Measurements from ENCODE around the gene ZNF598.
"Not testable (repeated sequence)": the region's sequence is repeated elsewhere in the genome, so short reads cannot be mapped to it uniquely, and the experiment has no call there.

ZNF598 gene

DNA sequence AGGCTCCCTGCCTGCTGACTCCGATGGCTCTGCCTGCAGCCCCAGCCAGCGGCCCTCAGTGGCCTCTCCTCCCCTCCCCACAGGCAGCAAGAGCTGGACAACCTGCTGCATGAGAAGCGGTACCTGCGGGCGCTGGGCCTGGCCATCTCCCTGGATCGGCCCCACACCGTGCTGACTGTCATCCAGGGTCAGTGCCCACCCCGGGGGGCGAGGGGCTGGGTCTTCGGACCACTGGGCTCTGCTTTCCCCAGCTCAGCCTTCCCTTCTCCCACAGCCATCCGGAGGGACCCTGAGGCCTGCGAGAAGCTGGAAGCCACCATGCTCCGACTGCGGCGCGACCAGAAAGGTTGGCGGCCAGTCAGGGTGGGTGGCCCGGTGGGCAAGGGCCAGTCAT is 31.7 kb downstream of the ZNF598 start:
- DNase-seq (ENCODE audit: low spot score): no peak
- FAIRE-seq: no peak

- DNase-seq (ENCODE audit: low spot score): no peak
- FAIRE-seq: peak; percentile 44
Measured at GRCh38 chr16:1976951-1977874, 32.4 kb downstream of the ZNF598 start.

DNA sequence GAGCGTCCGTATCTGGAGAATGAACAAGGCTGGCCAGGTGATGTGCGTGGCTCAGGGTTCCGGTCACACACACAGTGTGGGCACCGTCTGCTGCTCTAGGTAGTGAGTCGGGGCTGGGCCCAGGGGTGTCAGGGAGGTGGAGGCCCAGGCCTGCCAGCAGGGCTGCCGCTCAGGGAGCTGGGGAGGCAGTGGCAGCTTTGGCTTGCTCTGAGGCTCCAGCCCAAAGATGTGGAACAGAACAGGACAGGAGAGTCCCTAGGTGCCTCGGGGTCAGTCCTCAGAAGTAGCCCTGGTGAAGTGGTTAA is 33.5 kb downstream of the ZNF598 start:
- DNase-seq (ENCODE audit: low spot score) (no peak), FAIRE-seq (no peak)

DNA sequence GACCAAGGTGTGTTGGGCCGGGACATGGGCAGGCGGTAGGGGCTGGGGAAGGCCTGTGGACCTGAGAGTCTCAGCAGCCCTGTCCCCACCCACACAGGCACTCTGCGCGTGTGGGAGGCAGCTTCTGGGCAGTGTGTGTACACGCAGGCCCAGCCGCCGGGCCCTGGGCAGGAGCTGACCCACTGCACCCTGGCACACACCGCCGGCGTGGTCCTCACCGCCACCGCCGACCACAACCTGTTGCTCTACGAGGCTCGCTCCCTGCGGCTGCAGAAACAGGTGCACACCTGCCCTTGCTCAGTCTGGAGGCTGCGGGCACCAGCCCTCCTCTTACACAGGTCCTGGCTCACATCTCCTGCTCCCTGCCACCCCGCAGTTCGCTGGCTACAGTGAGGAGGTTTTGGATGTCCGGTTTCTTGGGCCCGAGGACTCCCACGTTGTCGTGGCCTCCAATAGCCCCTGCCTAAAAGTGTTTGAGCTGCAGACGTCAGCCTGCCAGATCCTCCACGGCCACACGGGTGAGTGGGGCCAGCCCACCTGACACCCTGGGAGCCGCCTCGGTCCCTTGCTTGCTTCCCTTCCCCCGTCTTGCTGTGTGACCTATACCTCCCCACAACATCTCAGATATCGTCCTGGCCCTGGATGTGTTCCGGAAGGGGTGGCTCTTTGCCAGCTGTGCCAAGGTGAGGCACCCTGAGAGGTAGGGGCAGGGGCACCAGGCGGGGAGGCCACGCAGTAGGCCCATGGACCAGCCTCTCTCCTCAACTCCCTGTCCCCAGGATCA is 34.0 kb downstream of the ZNF598 start:
- FAIRE-seq (no peak), DNase-seq (ENCODE audit: low spot score) (no peak)

- FAIRE-seq (peak; percentile 78), DNase-seq (ENCODE audit: low spot score) (no peak)
Measured at GRCh38 chr16:1974157-1975070, 35.2 kb downstream of the ZNF598 start.

- DNase-seq (ENCODE audit: low spot score) (no peak), FAIRE-seq (no peak)
Measured at GRCh38 chr16:1973461-1974156, 36.0 kb downstream of the ZNF598 start.

DNA sequence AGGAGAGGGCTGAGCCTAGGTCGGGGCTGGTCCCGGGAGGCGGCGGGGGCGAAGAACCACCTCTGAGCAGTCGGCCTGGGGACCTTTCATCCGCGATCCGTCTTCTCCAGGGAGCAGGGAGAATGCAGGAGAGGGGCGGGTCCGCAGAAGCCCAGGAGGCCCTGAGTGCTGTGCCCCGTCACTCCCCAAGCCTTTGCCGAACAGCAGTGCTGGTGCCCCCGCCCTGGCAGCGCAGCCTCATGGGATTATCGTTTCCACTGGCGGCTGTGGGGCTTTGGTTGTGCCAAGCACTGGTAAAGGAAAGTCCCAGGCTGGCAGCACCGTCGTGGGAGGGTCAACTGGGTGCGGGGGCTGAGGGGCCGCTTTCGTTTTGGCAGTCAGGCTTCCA is 37.1 kb downstream of the ZNF598 start:
- no peak for DNase-seq (ENCODE audit: low spot score)
- peak; percentile 13 for FAIRE-seq

DNA sequence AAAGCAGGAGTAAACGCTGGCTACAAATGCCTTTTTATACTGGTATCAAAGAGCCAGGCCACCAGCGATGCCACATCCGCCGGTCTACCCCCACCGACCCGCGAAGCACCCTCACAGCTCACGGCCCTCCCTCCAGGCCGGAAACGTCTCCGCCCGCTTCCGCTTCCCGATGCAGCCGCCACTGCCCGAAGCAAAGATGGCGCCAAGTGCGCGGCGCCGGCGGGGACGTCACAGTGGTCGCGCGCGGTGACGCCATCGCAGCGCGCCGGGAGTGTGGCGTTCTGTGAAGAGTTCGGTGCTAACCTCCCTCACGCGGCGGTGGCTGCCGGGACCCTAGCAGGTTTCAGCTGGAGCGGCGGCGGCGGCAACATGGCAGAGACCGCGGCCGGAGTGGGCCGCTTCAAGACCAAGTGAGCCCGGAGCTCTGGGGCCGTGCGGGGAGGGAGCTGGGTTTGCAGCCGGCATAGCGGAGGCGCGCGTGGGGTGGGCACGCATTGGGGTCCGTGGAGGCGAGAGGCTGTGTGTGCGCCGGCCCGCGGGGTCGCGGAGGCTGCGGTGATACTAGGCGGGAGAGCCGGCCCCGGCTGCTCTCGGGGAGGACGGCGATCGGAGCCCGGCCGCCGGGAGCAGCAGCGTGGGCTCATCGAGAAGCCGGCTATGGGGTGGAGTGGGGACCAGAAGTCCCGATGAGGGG is 37.7 kb downstream of the ZNF598 start, which contains the start of gene TBL3:
TBL3 (plus strand) TSS at position 258 of the 694 bp plus-strand sequence; CDS start at position 370, 112 bp downstream.
- peak; percentile 96 for DNase-seq (ENCODE audit: low spot score)
- FAIRE-seq: peak; percentile 100

GRCh38 chr16:1968146-1968953 is 41.3 kb downstream of the ZNF598 start:
- FAIRE-seq (no peak), DNase-seq (ENCODE audit: low spot score) (no peak)

DNA sequence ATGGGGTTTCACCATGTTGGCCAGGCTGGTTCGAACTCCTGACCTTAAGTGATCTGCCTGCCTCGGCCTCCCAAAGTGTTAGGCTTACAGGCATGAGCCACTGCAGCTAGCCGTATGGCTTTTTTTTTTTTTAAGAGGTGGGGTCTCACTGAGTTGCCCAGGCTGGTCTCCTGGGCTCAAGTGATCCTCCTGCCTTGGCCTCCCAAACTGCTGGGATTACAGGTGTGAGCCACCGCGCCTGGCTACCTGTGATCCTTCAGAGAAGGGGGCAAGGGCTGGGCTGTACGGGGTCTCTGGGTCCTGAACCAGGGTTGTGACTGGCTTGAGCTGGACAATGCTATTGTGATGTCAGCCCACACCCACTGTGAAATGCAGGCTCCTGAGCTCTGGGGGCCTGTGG is 43.2 kb downstream of the ZNF598 start, which contains the start of gene RNF151:
RNF151 (plus strand) TSS at position 397 of the 400 bp plus-strand sequence. CDS start 26 bp downstream, outside the sequence.
- DNase-seq (ENCODE audit: low spot score) (no peak), FAIRE-seq (no peak)

GRCh38 chr16:1965396-1966001 is 44.1 kb downstream of the ZNF598 start:
- DNase-seq (ENCODE audit: low spot score): no peak
- no peak for FAIRE-seq

GRCh38 chr16:1964506-1965395 is 44.9 kb downstream of the ZNF598 start, which contains the start of gene RPS2:
TSS of gene RPS2 (minus strand) at chr16:1964826. CDS start at chr16:1964625, 201 bp downstream.
- peak; percentile 20 for FAIRE-seq

DNA sequence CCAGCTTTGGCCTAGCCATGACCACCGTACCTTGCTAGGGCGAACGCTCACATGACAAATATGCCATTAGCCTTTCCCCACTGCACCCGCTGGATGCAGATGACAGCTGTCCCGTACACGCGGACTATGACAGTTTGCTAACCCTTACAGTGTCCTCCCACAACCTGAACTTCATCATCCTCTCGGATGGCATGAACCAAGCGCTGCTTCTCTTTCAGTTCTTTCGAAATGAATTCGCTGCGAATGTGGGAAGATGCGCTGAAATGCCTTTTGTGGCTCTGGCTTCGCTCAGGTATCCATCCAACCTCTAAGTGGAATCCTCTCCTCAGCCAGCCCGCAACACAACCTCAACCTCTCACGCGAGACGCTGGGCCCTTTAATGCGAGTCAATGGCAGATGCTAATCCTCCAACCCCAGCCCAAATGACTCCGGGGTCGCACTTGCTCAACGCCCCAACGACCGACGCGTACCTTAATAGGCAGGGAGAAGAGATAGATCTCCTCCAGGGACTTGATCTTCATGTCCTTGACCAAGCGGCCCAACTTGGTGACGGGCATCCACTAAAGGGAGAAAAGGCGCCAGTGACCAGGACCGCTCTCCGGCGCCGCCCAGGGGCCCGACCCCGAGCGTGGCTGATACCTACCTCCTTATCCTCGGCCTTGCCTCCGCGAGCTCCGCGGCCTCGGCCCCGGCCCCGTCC is 45.7 kb downstream of the ZNF598 start:
- FAIRE-seq (no peak), DNase-seq (ENCODE audit: low spot score) (no peak)

More at GRCh38 chr16:1964506-1965395, 44.9 kb downstream of the ZNF598 start, which contains the start of gene RPS2:
- DNase-seq (ENCODE audit: low spot score): peak; percentile 100

GRCh38 chr16:1962161-1963153 is 47.2 kb downstream of the ZNF598 start:
- not testable (repeated sequence) for FAIRE-seq; DNase-seq (ENCODE audit: low spot score)

DNA sequence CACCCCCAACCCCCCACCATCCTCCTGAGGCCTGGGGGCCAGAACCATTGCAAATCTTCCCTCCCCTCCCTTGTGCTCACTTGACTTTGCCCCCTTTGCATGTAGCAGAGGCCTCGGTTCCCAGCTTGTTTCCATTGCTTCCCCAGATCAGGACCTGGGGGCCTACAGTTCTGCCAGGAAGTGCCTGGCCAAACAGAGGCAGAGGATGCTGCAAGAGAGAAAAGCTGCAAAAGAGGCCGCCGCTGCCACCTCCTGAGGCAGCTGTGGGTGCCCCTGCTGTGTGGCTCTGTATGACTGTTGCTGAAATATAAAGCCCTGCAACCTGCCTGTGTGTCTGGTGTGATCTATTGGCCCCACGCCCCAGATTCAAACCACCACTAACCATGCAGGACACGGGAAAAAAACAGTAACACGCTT is 48.0 kb downstream of the ZNF598 start:
- no peak for FAIRE-seq
- DNase-seq (ENCODE audit: low spot score): no peak
